B cell (primary cell): ENCODE data around the gene ZNF362. TPM values are rescaled to one million over a fixed set of nuclear protein-coding genes. Genes with fewer than 3 reads are reported as not detected.

Experiments used
- ATAC-seq: fragments of 200-7000 bp; cut with Tn5 transposase; one replicate; pipeline ENCODE4 v1.10.0; 2021; ENCODE audit warnings: low read depth, mild to moderate bottlenecking, moderate number of reproducible peaks, moderate library complexity
- CTCF ChIA-PET: fragments of 350-600 bp; sonication (Branson Sonifier 250); formaldehyde crosslinking; loops from one replicate; lab custom pipeline; 2021; ENCODE audit warnings: antibody characterized with exemption, inconsistent platforms; lab: Charles Lee
- POLR2A ChIA-PET: fragments of 350-600 bp; sonication (Branson Sonifier 250); formaldehyde crosslinking; loops from one replicate; lab custom pipeline; 2021; ENCODE audit warnings: antibody characterized with exemption; lab: Charles Lee
- DNase-seq: peaks from one replicate; pipeline ENCODE4 v3.0.0; 2013
- H2AFZ ChIP-seq: 2 replicates; pipeline ENCODE4 v1.6.1; 2012; ENCODE audit warnings: mild to moderate bottlenecking, low read depth, low read length; ENCODE audit not compliant: insufficient read depth, poor library complexity, severe bottlenecking
- H3K27ac ChIP-seq, 2 donors: 1 replicate in 1 of 2; 2 replicates in 1 of 2; pipeline ENCODE4 v1.5.1; 2012 to 2013; ENCODE audit warnings: low read length in 2 of 2, mild to moderate bottlenecking in 2 of 2, moderate library complexity in 1 of 2
- H3K27me3 ChIP-seq, 4 experiments: fragments of 200-600 bp in 1 of 4; sonication (generic) in 1 of 4; replicated peaks in 1 of 4; 1 replicate in 2 of 4; 2 replicates in 2 of 4; pipeline versions ENCODE4 v1.6.1 to v1.7.0; 2013 to 2016; ENCODE audit warnings: low read length in 3 of 4, mild to moderate bottlenecking in 2 of 4, mixed read lengths in 1 of 4, moderate library complexity in 1 of 4; ENCODE audit not compliant: insufficient read depth in 4 of 4, control insufficient read depth in 3 of 4; ENCODE audit errors: control extremely low read depth in 1 of 4
- H3K36me3 ChIP-seq, 2 experiments: replicated peaks in 1 of 2; 1 replicate in 1 of 2; 2 replicates in 1 of 2; pipeline versions ENCODE4 v1.6.1 to v1.7.1; 2013; ENCODE audit warnings: low read length in 1 of 2; ENCODE audit not compliant: insufficient read depth in 2 of 2, control insufficient read depth in 1 of 2; ENCODE audit errors: control extremely low read depth in 1 of 2, extremely low read depth in 1 of 2
- H3K4me1 ChIP-seq, 2 donors: fragments of 200-600 bp in 1 of 2; sonication (generic) in 1 of 2; 1 replicate in 1 of 2; 2 replicates in 1 of 2; pipeline versions ENCODE4 v1.5.1 to v1.6.1; 2013 to 2017; ENCODE audit warnings: low read length in 2 of 2; ENCODE audit not compliant: control insufficient read depth in 2 of 2, insufficient read depth in 2 of 2
- H3K4me2 ChIP-seq: replicated peaks from 2 replicates; pipeline ENCODE3; 2012; ENCODE audit warnings: mild to moderate bottlenecking, low read depth, low read length; ENCODE audit not compliant: poor library complexity, severe bottlenecking
- H3K4me3 ChIP-seq, 5 experiments: fragments of 200-600 bp in 1 of 5; sonication (generic) in 1 of 5; 1 replicate in 3 of 5; 2 replicates in 2 of 5; pipeline versions ENCODE4 v1.5.1 to v1.7.0; 2011 to 2016; ENCODE audit warnings: low read length in 4 of 5, mild to moderate bottlenecking in 4 of 5, low read depth in 2 of 5, control low read depth in 1 of 5, moderate library complexity in 1 of 5; ENCODE audit not compliant: insufficient read depth in 1 of 5; ENCODE audit errors: control extremely low read depth in 1 of 5, extremely low read depth in 1 of 5
- H3K79me2 ChIP-seq: fragments of 200-600 bp; sonication (generic); one replicate; pipeline ENCODE4 v1.6.0; 2016; ENCODE audit warnings: low read length; ENCODE audit not compliant: control insufficient read depth, insufficient read depth
- H3K9ac ChIP-seq: fragments of 200-600 bp; sonication (generic); 2 replicates; pipeline ENCODE4 v1.6.1; 2017; ENCODE audit warnings: mild to moderate bottlenecking, low read length, moderate library complexity
- H3K9me3 ChIP-seq, 3 donors: one replicate each; pipeline versions ENCODE4 v1.6.1 to v1.7.1; 2013; ENCODE audit warnings: low read length in 2 of 3; ENCODE audit not compliant: control insufficient read depth in 2 of 3, insufficient read depth in 1 of 3; ENCODE audit errors: control extremely low read depth in 1 of 3
- H4K20me1 ChIP-seq: 2 replicates; pipeline ENCODE4 v1.6.0; 2012; ENCODE audit warnings: mild to moderate bottlenecking, low read length; ENCODE audit not compliant: insufficient read depth, control insufficient read depth, poor library complexity, severe bottlenecking
- H3K27ac Mint-ChIP-seq: one replicate; pipeline ENCODE4 v1.8.0; 2021; ENCODE audit warnings: mixed read lengths
- H3K27me3 Mint-ChIP-seq: one replicate; pipeline ENCODE4 v1.8.0; 2021; ENCODE audit warnings: mixed read lengths
- H3K4me1 Mint-ChIP-seq: one replicate; pipeline ENCODE4 v1.8.0; 2021; ENCODE audit warnings: mixed read lengths
- H3K4me3 Mint-ChIP-seq: one replicate; pipeline ENCODE4 v1.8.0; 2021; ENCODE audit warnings: mixed read lengths
- H3K9me3 Mint-ChIP-seq: one replicate; pipeline ENCODE4 v1.8.0; 2022; ENCODE audit warnings: mixed read lengths; ENCODE audit not compliant: insufficient read depth
- CTCF ChIP-seq: fragments of 200-600 bp; IDR thresholded peaks from one replicate; pipeline ENCODE4 v1.8.0; 2022; ENCODE audit warnings: antibody characterized with exemption, mild to moderate bottlenecking
- EZH2 ChIP-seq: IDR thresholded peaks from 2 replicates; pipeline ENCODE4 v1.6.1; 2012; ENCODE audit warnings: borderline replicate concordance, low read depth, mild to moderate bottlenecking, moderate library complexity, low read length; ENCODE audit not compliant: insufficient read depth, poor library complexity, severe bottlenecking
- WGBS: methylation state at CpG from one replicate; pipeline ENCODE4 v1.1.5; 2013; ENCODE audit warnings: missing lambda C conversion rate; ENCODE audit not compliant: insufficient coverage; 5-methylcytosine and 5-hydroxymethylcytosine counted together
- intact Hi-C: fragments of 100-400 bp; cut with micrococcal nuclease; formaldehyde crosslinking; loops from one replicate; pipeline ENCODE4 v1.10.0; 2022
- polyA plus RNA-seq: library from polyadenylated mRNA; depleted of rRNA; stranded (reverse); fragments of >200 nt; gene quantifications from 2 replicates; pipeline ENCODE4 v1.2.3, GENCODE V29; 2012
- total RNA-seq, 2 donors: library from RNA; stranded (reverse); fragments of 120-200 nt in 1 of 2; gene quantifications; 1 replicate in 1 of 2; 2 replicates in 1 of 2; pipeline versions ENCODE4 v1.2.3 to v1.2.4, GENCODE V29; 2013 to 2022

Gene ZNF362
- total and polyA plus RNA-seq, 2 donors (not counting 1 experiment from before 2014, with no cell fraction given), result 14.0 to 20.4 TPM

DNA sequence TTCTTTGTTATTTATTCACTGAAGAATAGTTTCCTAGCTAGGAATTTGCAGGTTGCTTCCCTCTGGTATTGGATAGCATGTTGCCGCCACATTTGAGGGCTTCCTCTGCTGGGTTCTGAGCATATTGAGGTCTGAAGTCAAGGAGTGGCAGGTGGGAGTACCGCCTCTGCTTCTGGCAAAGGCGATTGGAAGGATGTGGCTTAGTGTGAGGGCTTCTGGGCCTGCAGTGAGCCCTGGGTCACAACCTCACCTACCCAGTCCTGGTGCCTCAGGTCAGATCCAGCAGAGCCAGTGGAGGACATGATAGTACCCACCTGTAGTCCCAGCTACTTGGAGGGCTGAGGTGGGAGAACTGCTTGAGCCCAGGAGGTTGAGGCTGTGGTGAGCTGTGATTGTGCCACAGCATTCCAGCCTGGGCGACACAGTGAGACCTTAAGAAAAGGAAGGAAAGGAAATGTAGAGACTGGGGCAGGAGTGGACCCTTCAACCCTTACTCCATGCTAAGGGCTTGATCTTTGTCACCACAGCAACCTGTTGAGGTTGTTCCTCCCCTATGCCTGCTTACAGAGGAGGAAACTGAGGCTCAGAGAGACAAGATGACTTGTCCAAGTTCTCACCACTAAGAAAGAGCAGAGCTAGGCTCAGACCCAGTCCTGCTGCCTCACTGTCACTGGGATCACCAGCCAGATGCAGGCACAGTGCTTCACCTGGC, 41.8 kb downstream of the ZNF362 start:
- H2AFZ ChIP-seq, result no peak overlapping the region
- peaks cover 0 to 45% of the 10 kb centered on the region in 2 experiments for H3K36me3 ChIP-seq
- Mint-ChIP-seq H3K9me3 (no peaks in the 10 kb centered on the region), H3K4me3 (no peak overlapping the region), H3K27me3 (no peaks in the 10 kb centered on the region), H3K4me1 (no peaks in the 10 kb centered on the region), H3K27ac (no peak overlapping the region)
- no peak overlapping the region for H3K4me3 ChIP-seq
- intact Hi-C loops, result loop anchor here (5.0 kb wide), 2 partner anchors 54 to 314 kb away; no protein-coding TSS in a partner anchor
- no peak for ATAC-seq
- 88% methylated on average over 3 of the region's 4 CpGs for WGBS
- TF ChIP-seq CTCF (no peak), EZH2 (no peak)
- ChIA-PET CTCF (interaction anchor here (0.8 to 8.3 kb wide), 12 partner anchors 13 to 172 kb away, joined by 3 to 210 read pairs (median 4); partner anchors contain the start of gene ZSCAN20), POLR2A (no interaction called here)
- peaks cover 6% of the 10 kb centered on the region for H4K20me1 ChIP-seq
- H3K9ac ChIP-seq, result no peak overlapping the region
- no peak for DNase-seq
- no peak overlapping the region for H3K27ac ChIP-seq
- no peaks in the 10 kb centered on the region for H3K27me3 ChIP-seq
- H3K9me3 ChIP-seq, result no peaks in the 10 kb centered on the region
- no peaks in the 10 kb centered on the region for H3K4me1 ChIP-seq
- H3K79me2 ChIP-seq, result no peaks in the 10 kb centered on the region
- H3K4me2 ChIP-seq, result no peak overlapping the region
